ES-I3 (cell line): Measurements from ENCODE around the gene FARP1.

Experiments
- H3K36me3 ChIP-seq: 2 replicates; pipeline ENCODE4 v1.6.1; 2013; ENCODE audit warnings: mild to moderate bottlenecking, low read length, control low read depth, moderate library complexity; ENCODE audit not compliant: insufficient read depth
- H3K4me1 ChIP-seq: 2 replicates; pipeline ENCODE4 v1.6.1; 2013; ENCODE audit warnings: mild to moderate bottlenecking, control low read depth, low read length; ENCODE audit not compliant: insufficient read depth
- H3K9ac ChIP-seq: 2 replicates; pipeline ENCODE4 v1.6.1; 2013; ENCODE audit warnings: low read depth, mild to moderate bottlenecking, low read length, moderate library complexity
- H3K9me3 ChIP-seq: 2 replicates; pipeline ENCODE4 v1.6.1; 2013; ENCODE audit warnings: mild to moderate bottlenecking, low read length, moderate library complexity; ENCODE audit not compliant: control insufficient read depth, insufficient read depth

FARP1 gene

GRCh38 chr13:98285852-98286594, 143.1 kb downstream of the FARP1 start:
- no peak overlapping the region for H3K9ac ChIP-seq
- no peaks in the 10 kb centered on the region for H3K36me3 ChIP-seq
- peaks cover 11% of the 10 kb centered on the region; the same call in 1 of the 2 replicates for H3K4me1 ChIP-seq
- no peaks in the 10 kb centered on the region for H3K9me3 ChIP-seq

- no peak overlapping the region for H3K9ac ChIP-seq
- peaks cover 11% of the 10 kb centered on the region; the same call in 1 of the 2 replicates for H3K4me1 ChIP-seq
- H3K36me3 ChIP-seq, result no peaks in the 10 kb centered on the region
Measured at GRCh38 chr13:98286799-98287198, 143.9 kb downstream of the FARP1 start.

GRCh38 chr13:98288211-98288610, 145.3 kb downstream of the FARP1 start:
- H3K9ac ChIP-seq, result no peak overlapping the region
- H3K9me3 ChIP-seq, result no peaks in the 10 kb centered on the region
- no peaks in the 10 kb centered on the region for H3K36me3 ChIP-seq
- peaks cover 11% of the 10 kb centered on the region; the same call in 1 of the 2 replicates for H3K4me1 ChIP-seq

More at GRCh38 chr13:98286799-98287198, 143.9 kb downstream of the FARP1 start:
- no peaks in the 10 kb centered on the region for H3K9me3 ChIP-seq

GRCh38 chr13:98289339-98289945, 146.5 kb downstream of the FARP1 start:
- H3K9ac ChIP-seq, result no peak overlapping the region
- H3K9me3 ChIP-seq, result no peaks in the 10 kb centered on the region
- no peaks in the 10 kb centered on the region for H3K36me3 ChIP-seq
- H3K4me1 ChIP-seq, result peaks cover 11% of the 10 kb centered on the region; the same call in 1 of the 2 replicates

- no peak overlapping the region for H3K9ac ChIP-seq
Measured at GRCh38 chr13:98290261-98290660, 147.4 kb downstream of the FARP1 start.

GRCh38 chr13:98291658-98292057, 148.8 kb downstream of the FARP1 start:
- Histone ChIP-seq H3K9ac (no peak overlapping the region), H3K4me1 (no peaks in the 10 kb centered on the region), H3K36me3 (no peaks in the 10 kb centered on the region), H3K9me3 (no peaks in the 10 kb centered on the region)

More at GRCh38 chr13:98290261-98290660, 147.4 kb downstream of the FARP1 start:
- Histone ChIP-seq H3K4me1 (peaks cover 4% of the 10 kb centered on the region; the same call in 1 of the 2 replicates), H3K36me3 (no peaks in the 10 kb centered on the region), H3K9me3 (no peaks in the 10 kb centered on the region)

- H3K9ac ChIP-seq, result no peak overlapping the region
- no peaks in the 10 kb centered on the region for H3K9me3 ChIP-seq
- H3K4me1 ChIP-seq, result no peaks in the 10 kb centered on the region
- H3K36me3 ChIP-seq, result no peaks in the 10 kb centered on the region
Measured at GRCh38 chr13:98293103-98293502, 150.2 kb downstream of the FARP1 start.

GRCh38 chr13:98293570-98294142, 150.8 kb downstream of the FARP1 start:
- Histone ChIP-seq H3K9ac (no peak overlapping the region), H3K9me3 (no peaks in the 10 kb centered on the region), H3K36me3 (no peaks in the 10 kb centered on the region), H3K4me1 (no peaks in the 10 kb centered on the region)

GRCh38 chr13:98295371-98295770, 152.5 kb downstream of the FARP1 start:
- no peaks in the 10 kb centered on the region for H3K4me1 ChIP-seq
- H3K36me3 ChIP-seq, result no peaks in the 10 kb centered on the region
- no peaks in the 10 kb centered on the region for H3K9me3 ChIP-seq
- no peak overlapping the region for H3K9ac ChIP-seq

GRCh38 chr13:98297051-98297450, 154.2 kb downstream of the FARP1 start:
- H3K36me3 ChIP-seq, result no peaks in the 10 kb centered on the region
- no peaks in the 10 kb centered on the region; the same call in 1 of the 2 replicates for H3K4me1 ChIP-seq
- no peak overlapping the region for H3K9ac ChIP-seq
- no peaks in the 10 kb centered on the region for H3K9me3 ChIP-seq

GRCh38 chr13:98297745-98298144, 154.9 kb downstream of the FARP1 start:
- H3K9ac ChIP-seq, result no peak overlapping the region
- no peaks in the 10 kb centered on the region for H3K36me3 ChIP-seq
- H3K4me1 ChIP-seq, result no peaks in the 10 kb centered on the region; the same call in 1 of the 2 replicates
- H3K9me3 ChIP-seq, result no peaks in the 10 kb centered on the region

- no peak overlapping the region for H3K9ac ChIP-seq
- H3K4me1 ChIP-seq, result no peaks in the 10 kb centered on the region; the same call in 1 of the 2 replicates
- no peaks in the 10 kb centered on the region for H3K36me3 ChIP-seq
- no peaks in the 10 kb centered on the region for H3K9me3 ChIP-seq
Measured at GRCh38 chr13:98298599-98298998, 155.7 kb downstream of the FARP1 start.

GRCh38 chr13:98299235-98299965, 156.5 kb downstream of the FARP1 start:
- H3K9me3 ChIP-seq, result no peaks in the 10 kb centered on the region
- no peaks in the 10 kb centered on the region; the same call in 1 of the 2 replicates for H3K4me1 ChIP-seq
- H3K9ac ChIP-seq, result no peak overlapping the region
- no peaks in the 10 kb centered on the region for H3K36me3 ChIP-seq

GRCh38 chr13:98299966-98300350, 157.1 kb downstream of the FARP1 start:
- Histone ChIP-seq H3K4me1 (no peaks in the 10 kb centered on the region; the same call in 1 of the 2 replicates), H3K9me3 (no peaks in the 10 kb centered on the region), H3K36me3 (no peaks in the 10 kb centered on the region), H3K9ac (no peak overlapping the region)
